Stimulated activated CD4-positive, alpha-beta T cell treated with anti-CD3 and anti-CD28 coated beads, Interleukin-4, amount 100 ng/mL, for 48 hours (primary cell): ENCODE results near the gene VEGFB.
"Not testable (repeated sequence)": the region's sequence is repeated elsewhere in the genome, so short reads cannot be mapped to it uniquely, and the experiment has no call there.

Experiments used
- DNase-seq, 2 donors: peaks; one replicate each; pipeline ENCODE4 v3.0.0-alpha.2; 2020; ENCODE audit warnings: low read depth in 2 of 2

VEGFB gene

DNA sequence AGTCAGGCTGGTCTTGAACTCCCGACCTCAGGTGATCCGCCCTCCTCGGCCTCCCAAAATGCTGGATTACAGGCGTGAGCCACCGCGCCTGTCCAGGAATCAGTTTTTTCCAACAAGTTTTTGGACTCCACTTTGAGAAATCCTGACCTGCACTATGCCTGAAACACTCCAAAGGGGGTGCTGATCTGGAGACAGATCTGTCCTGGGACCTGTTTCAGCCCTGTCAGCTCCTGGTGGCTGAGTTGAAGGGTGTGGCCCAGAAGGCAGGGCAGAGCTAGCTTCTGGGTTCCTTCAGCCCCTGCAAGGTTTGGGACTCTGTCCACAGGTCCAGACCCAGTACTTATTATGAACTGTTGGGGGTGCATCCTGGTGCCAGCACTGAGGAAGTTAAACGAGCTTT is 2.8 kb upstream of the VEGFB start:
- no peak for DNase-seq

DNA sequence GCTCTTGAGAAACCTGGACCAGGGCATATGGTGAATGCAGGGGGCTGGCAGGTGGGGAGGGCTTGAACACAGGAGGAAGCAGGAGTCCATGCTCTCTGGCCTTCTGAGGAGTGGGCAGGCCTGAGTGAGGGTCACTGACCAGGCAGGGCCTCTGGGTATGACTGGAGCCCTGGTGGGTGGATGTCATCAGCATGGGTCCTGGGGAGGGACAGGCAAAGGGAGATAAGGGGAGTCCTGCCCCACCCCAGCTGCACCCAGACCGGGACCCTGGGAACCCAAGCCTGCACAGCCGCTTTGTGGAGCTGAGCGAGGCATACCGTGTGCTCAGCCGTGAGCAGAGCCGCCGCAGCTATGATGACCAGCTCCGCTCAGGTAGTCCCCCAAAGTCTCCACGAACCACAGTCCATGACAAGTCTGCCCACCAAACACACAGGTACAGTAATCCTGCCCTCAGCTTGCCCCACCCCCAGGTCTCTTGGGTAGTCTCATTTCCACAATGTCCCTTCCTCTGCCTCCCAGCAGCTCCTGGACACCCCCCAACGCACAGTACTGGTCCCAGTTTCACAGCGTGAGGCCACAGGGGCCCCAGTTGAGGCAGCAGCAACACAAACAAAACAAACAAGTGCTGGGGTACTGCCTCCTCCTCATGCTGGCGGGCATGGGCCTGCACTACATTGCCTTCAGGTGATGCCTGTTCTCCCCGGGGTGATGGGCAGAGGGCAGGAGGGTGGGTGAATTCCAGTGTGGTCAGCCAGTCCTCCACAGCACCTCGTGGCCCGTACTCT is 2.0 kb upstream of the VEGFB start:
- no peak for DNase-seq

DNA sequence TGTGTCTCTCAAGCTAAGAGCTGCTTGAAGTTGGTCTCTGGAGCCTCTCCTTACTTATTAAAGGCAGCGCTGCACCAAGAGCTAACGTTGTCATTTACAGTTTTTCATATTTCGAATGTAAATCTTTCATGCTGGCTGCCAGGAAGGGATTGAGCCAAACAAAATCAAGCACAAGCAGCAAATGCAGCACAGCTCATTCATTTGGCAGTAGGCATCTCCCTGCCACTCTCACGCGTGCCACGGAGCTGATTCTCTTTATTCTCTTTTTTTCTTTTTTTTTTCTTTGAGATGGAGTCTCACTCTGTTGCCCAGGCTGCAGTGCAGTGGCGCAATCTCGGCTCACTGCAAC is 1.4 kb upstream of the VEGFB start:
- no peak for DNase-seq

DNA sequence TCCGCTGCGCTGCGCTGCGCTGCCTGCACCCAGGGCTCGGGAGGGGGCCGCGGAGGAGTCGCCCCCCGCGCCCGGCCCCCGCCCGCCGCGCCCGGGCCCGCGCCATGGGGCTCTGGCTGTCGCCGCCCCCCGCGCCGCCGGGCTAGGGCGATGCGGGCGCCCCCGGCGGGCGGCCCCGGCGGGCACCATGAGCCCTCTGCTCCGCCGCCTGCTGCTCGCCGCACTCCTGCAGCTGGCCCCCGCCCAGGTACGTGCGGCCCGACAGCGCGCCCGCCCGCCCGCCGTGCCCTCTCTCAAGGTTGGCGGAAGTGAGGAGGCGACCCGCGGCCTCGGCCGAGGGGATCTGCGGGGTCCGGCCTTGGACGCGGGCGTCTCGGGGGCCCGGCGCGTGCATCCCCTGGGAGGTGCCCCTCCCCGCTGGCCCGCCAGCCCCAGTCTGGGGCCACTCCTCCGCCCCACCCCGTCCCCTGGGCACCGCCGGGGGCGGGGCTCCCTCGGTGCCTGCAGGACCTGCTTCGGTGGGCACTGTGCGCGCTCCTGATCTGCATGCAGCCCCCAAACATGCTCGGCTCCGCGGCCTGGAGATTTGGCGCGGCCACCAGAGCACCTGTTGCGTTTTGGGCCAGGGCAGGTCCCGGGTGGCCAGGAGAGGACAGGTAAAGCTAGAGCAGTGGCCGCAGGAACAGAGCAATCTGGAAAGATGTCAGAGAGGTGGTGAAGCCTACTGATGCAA is 429 bp downstream of the VEGFB start:
- no peak for DNase-seq

DNA sequence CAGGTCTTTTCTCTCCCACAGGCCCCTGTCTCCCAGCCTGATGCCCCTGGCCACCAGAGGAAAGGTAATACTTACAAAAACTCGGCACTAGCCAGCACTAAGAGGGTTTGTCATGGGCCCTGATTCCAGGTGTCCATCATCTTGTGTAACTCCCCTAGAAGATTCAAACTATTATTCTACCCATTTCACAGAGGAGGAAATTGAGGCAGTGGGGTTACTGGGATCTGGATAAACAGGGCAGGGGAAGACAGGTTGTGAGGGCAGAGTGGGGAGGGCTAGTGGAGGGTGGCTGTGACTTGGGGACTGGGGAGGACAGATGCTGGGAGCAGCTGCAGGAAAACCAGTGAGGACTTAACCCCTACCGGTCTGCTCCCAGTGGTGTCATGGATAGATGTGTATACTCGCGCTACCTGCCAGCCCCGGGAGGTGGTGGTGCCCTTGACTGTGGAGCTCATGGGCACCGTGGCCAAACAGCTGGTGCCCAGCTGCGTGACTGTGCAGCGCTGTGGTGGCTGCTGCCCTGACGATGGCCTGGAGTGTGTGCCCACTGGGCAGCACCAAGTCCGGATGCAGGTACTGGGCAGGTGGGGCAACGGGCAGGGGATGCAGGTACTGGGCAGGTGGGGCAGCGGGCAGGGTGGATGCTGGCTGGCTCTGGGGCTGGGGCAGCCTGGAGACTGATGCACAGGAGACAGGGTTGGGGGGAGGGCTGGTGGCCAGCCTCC is 1.2 kb downstream of the VEGFB start:
- DNase-seq: no peak

DNA sequence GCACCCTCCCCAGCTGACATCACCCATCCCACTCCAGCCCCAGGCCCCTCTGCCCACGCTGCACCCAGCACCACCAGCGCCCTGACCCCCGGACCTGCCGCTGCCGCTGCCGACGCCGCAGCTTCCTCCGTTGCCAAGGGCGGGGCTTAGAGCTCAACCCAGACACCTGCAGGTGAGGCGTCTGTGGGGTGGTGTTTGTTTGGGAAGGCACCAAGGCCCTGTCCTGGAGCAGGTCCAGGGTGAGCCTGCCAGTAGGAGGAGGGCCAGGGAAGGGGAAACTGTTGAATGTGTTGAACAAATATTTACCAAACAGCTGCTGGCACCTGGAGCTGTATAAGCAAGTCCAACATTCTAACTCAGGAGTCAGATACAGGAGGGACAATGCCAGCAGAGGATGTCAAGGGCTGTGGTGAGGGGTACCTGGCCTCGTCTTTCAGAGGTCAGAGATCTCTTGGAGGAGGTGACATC is 3.1 kb downstream of the VEGFB start:
- DNase-seq: no peak

DNA sequence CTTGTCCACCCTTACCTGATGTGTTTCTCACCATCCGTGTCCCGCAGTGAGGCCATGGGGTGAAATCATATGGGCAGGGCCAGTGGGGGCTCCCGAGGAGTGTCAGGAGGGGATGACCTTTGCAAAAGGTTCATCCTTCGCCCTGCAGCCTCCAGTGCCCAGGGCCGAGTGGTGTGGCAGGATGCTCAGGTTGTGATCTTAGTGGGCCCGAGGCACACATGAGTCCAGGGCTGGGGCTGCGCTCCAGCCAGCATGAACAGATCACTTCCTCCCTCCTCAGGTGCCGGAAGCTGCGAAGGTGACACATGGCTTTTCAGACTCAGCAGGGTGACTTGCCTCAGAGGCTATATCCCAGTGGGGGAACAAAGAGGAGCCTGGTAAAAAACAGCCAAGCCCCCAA is 3.7 kb downstream of the VEGFB start:
- no peak for DNase-seq

DNA sequence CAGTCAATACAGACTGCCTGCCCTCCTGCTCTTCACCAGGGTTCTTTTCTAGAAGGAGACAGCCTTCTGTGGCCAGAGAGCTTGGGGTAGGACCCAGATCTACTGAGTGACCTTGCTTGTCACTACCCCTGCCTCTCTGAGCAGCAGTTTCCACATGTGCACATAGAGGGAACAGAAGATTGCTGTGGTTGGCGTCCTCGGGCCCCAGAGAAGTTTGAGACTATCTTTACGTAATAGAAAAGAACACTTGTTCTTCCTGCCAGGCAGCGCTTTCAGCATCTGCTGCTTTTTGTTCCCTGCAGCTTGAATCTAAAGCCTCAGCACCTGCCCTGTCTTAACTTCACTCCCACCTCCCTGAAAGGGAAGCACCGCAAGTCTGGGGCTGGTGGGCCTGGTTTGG is 4.6 kb downstream of the VEGFB start:
- no peak for DNase-seq

DNA sequence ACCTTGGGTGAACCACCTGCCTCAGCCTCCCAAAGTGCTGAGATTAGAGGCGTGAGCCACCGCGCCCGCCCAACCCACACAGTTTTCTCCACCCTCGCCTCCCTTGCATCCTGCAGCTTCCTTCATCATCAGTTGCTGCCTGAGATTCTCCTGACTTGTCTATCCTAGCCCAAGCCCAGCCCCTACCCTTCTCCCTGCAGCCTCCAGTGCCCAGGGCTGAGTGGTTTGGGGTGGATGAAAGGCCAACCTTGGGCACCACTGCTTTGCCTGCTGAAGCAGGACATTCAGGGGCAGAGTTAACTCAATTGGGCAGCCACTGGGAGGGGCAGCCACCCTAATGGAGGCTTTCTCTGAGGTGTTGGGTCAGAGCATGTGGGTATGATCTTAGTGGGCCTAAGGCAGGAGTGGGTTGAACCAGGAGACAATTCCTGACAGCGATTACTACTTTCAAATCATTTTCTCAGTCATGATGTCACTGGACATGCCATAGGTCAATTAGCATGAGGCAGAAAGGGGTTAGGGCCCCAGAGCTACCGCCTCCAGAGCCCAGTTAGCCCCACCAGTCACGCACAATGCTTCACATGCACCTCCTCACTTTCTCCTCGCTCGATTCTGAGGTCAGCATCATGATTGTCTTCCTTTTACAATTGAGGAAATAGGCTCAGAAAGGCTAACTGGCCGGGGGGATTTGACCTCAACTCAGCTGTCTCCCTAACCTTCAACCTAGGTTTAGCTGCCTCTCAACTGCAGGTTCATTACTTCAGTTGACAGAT is 5.5 kb downstream of the VEGFB start:
- DNase-seq: no peak

DNA sequence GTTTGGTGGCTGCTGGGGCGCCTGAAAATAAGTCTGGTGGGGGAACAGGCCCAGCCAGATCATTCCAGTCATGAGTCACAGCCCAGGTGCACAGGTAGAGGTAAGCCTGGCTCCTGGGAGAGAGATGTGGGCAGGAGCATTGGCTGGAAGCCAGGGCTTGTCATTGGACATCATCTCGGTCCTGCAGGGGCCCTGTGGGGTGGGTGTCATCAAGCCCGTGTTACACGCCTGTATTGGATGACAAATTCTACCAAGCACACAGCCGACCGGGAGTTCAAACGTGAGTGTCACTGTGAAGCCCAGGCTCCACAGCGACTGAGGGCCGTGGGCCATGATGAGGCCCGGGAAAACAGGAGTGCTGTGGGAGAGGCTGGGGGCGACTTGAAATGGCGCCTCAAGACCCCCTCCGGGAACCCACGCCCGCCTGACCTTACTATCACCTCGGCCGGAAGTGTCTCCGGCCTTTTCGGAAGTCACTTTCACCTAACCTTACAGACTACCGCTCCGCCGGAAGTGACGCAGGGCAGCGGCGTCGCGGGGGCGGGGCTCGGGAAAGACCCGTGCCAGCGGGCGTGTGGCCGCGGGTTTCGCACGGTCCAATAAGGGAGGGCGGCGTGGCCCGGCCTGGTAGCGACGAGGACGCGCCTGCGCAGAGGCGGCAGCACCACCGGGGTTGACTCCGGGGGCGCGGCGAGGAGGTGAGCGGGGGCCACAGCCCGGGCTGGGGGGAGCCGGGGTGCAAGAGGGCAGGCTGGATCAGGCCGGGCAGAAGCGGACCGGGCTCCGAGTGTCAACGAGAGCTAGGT is 6.3 kb downstream of the VEGFB start, which contains the start of gene FKBP2:
Gene FKBP2, plus strand, starts transcription at position 661 of the 806 bp plus-strand sequence. CDS start 1,293 bp downstream, outside the sequence.
- peak; percentile 97 for DNase-seq

DNA sequence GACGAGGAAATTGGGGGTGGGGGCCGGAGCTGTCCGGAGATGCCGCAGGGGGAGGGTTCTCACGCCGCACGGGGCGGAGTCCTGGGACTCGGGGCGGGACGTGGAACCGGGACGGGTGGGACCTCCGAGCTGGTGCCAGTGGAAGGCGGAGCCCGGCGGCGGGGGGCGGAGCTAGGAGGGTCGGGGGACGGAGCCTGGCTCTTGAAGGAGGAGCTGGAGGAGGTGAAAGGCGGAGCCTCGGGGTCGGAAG is 6.8 kb downstream of the VEGFB start:
- peak; percentile 99 to 100 for DNase-seq

DNA sequence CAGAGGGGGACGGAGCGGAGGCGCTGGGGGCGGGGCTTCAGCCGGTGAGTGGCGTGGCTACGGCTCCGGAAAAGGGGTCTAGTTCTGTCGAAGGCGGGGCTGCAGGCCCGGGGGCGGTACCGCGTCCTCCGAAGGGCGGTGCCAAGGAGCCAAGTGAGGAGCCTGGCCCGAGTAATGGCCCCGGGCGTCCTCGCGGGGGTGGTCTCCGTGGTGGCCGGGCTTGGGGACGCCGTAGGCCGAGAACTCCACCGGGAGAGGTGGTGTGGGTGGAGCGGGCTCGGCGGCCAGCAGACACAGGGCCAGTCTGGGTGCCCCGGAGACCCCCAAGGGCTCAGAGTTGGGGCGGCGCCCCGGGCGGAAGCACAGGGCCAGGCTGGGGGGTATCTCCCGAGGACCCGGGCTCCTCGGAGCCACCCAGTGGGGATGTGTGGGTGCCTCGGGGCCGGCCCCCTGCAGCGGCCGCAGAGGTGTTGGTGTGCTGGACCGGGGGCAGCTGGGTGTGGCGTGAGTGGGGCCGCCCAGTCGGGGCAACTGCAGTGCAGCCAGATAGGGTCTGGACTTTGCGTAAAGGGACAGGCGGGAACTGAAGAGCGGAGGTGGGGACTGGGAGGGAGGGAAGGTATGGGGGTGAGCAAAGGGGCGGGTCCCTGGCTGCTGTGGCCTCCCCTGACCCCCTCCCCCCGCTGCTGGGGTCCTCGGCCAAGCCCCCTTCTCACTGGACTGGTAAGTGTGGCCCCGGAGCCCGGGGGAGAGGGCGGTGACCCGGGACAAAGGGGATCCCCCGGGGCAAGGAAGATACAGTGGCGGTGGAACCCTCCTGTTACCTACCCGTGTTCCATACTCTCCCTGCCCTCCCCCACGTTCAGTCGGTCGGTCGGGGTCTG is 7.3 kb downstream of the VEGFB start:
- DNase-seq: no peak

DNA sequence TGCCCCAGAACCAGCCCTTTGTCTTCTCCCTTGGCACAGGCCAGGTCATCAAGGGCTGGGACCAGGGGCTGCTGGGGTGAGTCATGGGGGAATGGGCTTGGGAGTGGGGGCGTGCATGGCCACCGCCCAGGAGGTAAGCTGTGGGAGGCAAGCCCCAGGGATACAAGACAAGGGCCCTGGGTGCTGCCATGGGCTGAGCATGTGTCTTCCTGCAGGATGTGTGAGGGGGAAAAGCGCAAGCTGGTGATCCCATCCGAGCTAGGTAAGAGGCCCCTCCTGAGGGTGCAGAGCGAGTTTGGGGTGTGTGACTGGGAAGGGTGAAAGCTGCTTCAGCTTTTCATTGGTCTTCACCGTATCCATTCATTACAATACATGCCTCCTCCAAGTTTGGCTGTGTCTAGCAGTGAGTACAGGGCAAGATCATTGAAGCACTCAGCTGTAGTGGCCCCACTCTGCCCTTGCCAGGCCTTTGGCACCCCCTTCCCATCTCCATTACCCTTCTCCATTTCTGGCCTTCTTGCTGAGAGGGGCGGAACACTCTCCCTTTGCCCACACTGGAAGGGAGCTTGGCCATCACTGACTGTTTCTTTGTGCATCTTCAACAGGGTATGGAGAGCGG is 9.0 kb downstream of the VEGFB start:
- DNase-seq: no peak

DNA sequence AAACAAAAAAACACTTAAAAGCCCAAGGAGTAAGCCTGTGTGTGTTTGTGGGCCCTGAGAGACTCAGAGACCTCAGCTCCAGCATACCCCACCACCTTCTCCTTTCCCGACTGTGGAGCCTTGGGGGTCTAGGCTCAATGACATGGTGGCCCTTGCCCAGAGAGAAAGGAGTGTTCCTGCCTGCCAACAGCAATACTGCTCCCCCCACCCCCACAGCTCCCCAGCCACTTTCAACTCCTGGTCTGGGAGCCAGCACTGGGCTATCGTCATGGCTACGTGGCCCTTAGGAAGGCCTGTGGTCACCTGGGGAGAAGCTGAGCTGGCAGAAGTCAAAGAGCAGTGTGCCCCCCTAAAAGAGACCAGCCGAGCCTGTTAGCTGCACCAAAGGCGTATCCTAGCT is 9.7 kb downstream of the VEGFB start:
- no peak for DNase-seq

DNA sequence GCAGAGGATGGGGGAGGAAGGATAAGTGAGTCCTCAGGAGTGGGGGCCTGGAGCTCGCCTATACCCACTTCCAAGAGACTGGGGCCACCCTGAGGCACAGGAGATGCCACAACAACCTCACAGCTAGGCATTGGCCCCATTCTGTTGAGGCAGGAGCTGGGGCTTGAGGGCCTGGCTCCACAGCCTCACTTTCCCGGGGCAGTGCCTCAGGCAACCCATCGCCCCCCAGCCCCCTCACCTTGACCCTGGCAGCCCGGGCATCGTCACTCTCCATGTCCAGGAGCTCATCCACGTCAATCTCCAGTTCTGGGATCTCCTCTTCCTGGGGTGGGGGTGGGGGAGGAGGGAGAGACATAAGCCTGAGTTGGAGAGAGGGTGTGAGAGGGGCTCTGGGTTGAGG is 10.6 kb downstream of the VEGFB start:
- no peak for DNase-seq

DNA sequence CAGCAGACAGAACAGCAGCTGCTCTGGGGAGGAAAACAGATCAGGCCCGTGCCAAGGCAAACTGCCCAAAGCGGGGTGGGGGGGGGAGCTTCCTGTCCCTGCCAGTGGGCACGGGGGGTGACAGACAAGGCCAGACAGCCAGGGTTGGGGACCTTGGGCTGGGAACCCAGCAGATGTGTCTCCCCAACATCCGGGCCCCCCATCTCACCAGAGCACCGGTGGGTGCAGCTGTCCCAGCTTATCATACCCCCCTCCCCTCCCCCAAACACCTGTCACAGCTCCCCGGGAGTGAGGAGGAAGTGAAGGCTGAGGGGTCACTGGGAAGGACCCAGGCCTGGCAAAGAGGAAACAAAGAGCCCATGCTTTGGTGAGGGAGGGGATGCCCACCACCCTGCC is 11.0 kb downstream of the VEGFB start:
- no peak for DNase-seq

DNA sequence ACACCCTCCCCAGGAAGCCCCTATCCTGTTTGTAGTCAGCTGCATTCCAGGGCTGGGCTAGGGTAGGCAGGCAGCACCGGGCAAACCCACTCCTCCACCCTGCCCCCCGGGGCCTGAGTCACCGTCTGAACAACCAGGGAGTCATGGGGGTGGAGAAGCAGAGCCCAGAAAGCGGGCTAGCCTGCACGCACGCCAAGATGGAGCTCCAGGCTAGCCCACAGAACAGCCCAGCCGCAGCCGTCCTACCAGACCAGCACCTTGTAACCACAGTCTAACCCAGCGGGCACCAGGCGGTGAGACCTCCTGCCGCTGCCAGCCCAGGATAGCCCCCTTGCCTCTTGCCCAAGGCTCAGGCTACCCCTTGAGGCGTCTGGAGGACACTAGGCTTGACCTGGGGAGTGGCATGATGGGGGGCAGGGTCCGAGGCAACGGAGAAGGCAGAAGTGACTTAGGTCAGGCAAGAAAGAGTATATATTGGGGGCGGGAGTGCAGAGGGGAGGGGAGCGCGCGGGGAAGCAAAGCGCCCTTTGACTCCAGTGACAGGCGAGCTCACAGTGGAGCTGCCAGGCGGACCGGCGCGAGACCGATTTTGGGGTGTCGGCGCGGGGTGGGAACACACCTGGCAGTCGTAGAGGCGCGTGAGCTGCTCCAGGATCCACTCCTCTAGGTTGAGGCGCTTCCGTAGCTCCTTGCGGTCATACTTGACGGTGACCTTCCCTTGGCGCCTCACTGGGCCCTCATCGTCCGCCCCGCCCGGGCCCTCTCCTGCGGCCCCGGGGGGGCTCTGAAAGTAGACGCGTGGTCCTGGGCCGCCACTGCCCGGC is 11.6 kb downstream of the VEGFB start:
- peak; percentile 67 to 79 for DNase-seq

DNA sequence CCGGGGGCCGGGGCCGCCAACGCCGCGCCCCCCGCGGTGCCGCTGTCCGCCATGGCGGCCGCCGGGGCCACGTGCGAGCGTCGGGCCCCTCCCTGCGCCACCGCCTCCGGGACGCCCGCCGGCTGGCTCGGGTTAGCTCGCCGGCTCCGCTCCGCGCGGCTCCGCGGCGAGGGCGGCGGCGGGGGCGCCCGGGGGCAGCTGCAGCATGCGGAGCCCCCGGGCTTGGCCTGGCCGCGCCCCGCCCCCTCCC is 12.2 kb downstream of the VEGFB start:
- not testable (repeated sequence) for DNase-seq
